HG03432 (cell line): ENCODE data around the gene STEAP1.
"Not testable (repeated sequence)": the region's sequence is repeated elsewhere in the genome, so short reads cannot be mapped to it uniquely, and the experiment has no call there.

Experiments
- ATAC-seq: cut with Tn5 transposase; IDR thresholded peaks from one replicate; pipeline ENCODE4 v1.9.1; 2021; ENCODE audit warnings: mild to moderate bottlenecking, moderate library complexity; ENCODE audit not compliant: unreplicated experiment

The STEAP1 gene

GRCh38 chr7:90173127-90173844 lies 19.0 kb downstream of the STEAP1 start:
- ATAC-seq, result peak; percentile 96

GRCh38 chr7:90175667-90176066 lies 21.4 kb downstream of the STEAP1 start:
- ATAC-seq, result no peak

- no peak for ATAC-seq
Observed at GRCh38 chr7:90176195-90176594, 21.9 kb downstream of the STEAP1 start.

GRCh38 chr7:90178166-90178565 lies 23.9 kb downstream of the STEAP1 start:
- no peak for ATAC-seq

- ATAC-seq, result peak; percentile 97
Observed at GRCh38 chr7:90178679-90179278, 24.5 kb downstream of the STEAP1 start.

- peak; percentile 20 for ATAC-seq
Observed at GRCh38 chr7:90180011-90180585, 25.8 kb downstream of the STEAP1 start.

- ATAC-seq, result no peak
Observed at GRCh38 chr7:90180649-90181048, 26.4 kb downstream of the STEAP1 start.

GRCh38 chr7:90181485-90181884 lies 27.2 kb downstream of the STEAP1 start:
- no peak for ATAC-seq

GRCh38 chr7:90186290-90186689 lies 32.0 kb downstream of the STEAP1 start:
- not testable (repeated sequence) for ATAC-seq

GRCh38 chr7:90187507-90188050 lies 33.3 kb downstream of the STEAP1 start:
- ATAC-seq, result no peak

- ATAC-seq, result peak; percentile 96
Observed at GRCh38 chr7:90188281-90188680, 34.0 kb downstream of the STEAP1 start.

- ATAC-seq, result no peak
Observed at GRCh38 chr7:90190995-90191394, 36.7 kb downstream of the STEAP1 start.

GRCh38 chr7:90191648-90192047 lies 37.4 kb downstream of the STEAP1 start:
- ATAC-seq, result no peak

GRCh38 chr7:90192876-90193750 lies 38.8 kb downstream of the STEAP1 start:
- ATAC-seq, result no peak

- ATAC-seq, result no peak
Observed at GRCh38 chr7:90194911-90195809, 40.9 kb downstream of the STEAP1 start.

- ATAC-seq, result no peak
Observed at GRCh38 chr7:90201500-90202195, 47.4 kb downstream of the STEAP1 start.

- ATAC-seq, result no peak
Observed at GRCh38 chr7:90207956-90208355, 53.7 kb downstream of the STEAP1 start.

GRCh38 chr7:90209776-90210175 lies 55.5 kb downstream of the STEAP1 start:
- no peak for ATAC-seq

- no peak for ATAC-seq
Observed at GRCh38 chr7:90210475-90210874, 56.2 kb downstream of the STEAP1 start.
